Midbrain (tissue), 1 donor: Measurements from ENCODE around the gene EHMT1.

Experiments
- DNase-seq: peaks from one replicate; lab custom pipeline; 2025; lab: John Stamatoyannopoulos, UW

EHMT1 gene

DNA sequence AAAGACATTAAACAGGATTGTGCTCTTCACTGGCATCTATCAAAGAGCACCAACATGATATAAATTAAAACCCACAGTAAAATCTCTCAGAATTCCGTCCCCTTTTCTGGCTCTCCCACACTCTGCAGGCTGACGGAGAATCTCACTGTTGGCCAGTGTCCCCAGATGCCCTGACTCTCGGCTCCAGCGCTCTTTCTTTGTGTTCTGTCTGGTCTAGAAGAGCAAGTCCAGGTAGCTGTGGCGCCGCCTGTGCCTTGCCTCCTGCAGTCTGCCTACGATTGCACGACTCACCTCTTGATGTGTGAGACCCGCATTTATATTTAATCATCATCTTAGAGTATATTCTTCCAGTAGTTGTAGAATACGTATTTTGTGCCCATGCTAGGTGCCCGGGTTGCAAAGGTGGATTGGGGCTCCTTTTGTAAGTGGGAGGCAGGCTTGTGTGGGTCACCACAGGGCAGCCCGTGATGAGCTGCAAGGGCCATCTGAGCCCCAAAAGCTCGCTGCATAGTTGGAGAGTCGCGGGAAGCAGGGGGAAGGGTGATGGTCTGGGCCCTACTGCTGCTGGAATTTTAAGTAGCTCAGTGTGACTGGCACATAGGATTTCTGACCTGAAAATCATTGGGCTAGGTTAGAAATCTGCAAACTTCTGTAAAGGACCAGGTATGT lies 55.6 kb downstream of the EHMT1 start:
- DNase-seq: no peak

DNA sequence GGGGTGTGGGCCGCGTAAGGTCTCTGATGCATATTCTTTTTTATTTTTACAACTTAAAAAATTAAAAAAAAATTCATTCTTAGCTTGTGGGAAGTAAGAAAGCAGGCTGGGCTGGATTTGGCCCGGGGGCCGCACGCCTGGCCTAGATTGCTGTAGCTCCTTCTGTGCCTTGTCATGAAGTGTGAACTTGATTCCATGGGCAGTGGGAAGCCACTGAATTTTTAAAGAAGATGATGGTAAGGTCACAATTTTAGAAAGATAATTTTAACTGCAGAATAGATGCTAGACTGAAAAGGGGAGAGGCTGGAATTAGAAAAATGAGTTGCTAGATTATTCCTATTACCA lies 56.1 kb downstream of the EHMT1 start:
- DNase-seq: no peak

GRCh38 chr9:137676998-137677397 lies 58.2 kb downstream of the EHMT1 start:
- DNase-seq: no peak

- no peak for DNase-seq
These were observed 59.4 kb downstream of the EHMT1 start for GRCh38 chr9:137678202-137678601.

GRCh38 chr9:137679249-137679648 lies 60.4 kb downstream of the EHMT1 start:
- no peak for DNase-seq

DNA sequence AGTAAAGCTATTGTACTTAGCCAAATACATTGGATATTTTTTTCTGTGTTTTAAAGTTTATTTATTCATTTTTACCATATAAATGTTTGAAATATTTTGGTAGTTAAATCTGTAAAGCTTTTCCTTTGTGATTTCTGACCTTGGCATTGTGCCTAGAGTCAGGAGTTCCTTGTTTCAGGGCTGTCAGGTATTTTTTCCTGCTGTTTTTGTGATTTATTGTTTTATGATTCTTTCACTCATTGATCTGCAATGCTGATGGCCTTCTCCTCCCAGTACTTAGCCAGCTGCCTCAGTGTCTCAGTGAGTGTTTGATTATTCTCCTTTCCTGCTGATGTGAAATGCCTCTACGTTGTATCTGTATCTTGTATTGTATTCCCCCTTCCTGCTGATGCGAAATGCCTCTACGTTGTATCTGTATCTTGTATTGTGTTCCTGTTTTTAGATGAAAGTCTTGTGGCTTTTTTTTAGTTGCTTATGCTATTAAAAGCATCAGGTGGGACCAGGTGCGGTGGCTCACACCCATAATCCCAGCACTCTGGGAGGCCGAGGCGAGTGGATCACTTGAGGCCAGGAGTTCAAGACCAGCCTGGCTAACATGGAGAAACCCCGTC lies 61.0 kb downstream of the EHMT1 start:
- no peak for DNase-seq

DNA sequence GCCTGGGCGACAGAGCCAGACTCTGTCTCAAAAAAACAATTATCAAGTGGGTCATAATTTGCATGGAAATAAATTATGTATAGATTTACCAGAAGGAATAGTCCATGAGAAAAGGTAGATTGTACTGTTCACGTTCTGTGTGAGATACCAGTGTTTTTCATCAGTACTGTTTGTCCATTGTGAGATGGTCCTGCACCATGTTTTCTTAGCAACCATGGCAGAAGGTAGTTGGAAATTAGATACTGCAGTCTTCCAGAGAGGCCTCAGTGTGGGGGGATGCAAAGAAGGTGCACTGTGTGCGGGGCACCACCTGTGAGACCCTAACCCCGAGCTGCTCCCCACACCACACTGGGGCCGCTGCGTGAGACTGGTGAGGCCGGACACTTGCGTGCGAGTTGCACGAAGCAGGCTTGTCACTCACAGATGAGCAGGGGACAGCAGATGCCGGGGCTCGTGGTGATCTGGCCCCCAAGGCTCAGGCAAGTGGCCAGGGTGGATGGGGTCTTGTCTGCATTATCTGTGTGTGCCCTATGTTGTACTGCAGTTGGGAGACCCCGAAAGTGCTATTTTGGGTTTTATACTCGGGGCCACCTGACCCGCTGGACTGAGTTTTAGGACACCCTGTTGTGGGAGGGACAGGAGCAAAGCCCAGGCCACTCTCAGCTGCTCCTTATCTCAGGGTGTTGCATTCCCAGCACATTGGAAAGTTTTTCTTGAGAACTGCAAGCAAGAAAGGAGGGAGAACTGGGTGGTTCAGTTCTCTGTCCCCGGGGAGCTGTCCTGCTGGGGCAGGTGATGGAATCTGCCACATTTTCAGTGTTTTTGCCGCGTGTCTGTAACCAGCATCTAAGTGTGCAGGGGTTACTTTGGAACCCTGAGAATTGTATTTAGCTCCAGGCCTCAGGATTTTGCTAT lies 61.9 kb downstream of the EHMT1 start:
- DNase-seq: no peak

GRCh38 chr9:137682428-137683105 lies 63.8 kb downstream of the EHMT1 start:
- no peak for DNase-seq

GRCh38 chr9:137683262-137683864 lies 64.6 kb downstream of the EHMT1 start:
- DNase-seq: no peak

GRCh38 chr9:137685035-137685740 lies 66.4 kb downstream of the EHMT1 start:
- DNase-seq: no peak

GRCh38 chr9:137685741-137686420 lies 67.1 kb downstream of the EHMT1 start:
- DNase-seq: no peak

DNA sequence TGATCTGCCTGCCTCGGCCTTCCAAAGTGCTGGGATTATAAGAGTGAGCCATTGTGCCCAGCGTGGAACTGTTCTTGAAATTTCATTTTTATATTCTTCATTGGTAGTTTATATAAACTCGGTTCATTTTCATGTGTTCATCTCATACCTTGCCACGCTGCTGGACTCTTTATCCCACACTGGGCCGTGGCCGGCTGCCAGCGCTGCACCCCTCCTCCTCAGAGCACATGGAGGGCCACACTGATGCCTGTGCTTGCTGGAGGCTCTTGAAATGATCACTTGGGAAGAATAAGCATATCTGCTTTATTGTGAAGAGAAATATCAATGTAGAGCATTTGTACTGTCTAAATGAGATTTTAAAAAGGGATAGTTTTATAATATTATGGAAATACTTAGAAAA lies 69.5 kb downstream of the EHMT1 start:
- DNase-seq: no peak

DNA sequence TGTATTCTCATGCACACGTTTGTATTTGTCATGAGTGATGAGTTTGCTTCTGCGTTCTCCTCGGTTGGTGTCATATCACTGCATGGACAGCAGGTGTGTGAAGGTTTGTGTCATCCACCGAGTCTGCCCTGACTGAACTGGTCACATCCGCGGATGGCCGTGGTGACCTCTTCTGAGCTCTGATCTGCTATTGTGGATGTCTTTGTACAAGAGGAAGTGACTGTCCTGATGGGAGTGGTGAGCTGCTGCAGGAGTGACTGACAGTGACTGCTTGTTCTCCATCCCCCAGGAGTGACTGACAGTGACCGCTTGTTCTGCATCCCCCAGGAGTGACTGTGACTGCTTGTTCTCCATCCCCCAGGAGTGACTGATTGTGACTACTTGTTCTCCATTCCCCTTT lies 69.9 kb downstream of the EHMT1 start:
- no peak for DNase-seq

GRCh38 chr9:137689745-137690529 lies 71.1 kb downstream of the EHMT1 start:
- no peak for DNase-seq

DNA sequence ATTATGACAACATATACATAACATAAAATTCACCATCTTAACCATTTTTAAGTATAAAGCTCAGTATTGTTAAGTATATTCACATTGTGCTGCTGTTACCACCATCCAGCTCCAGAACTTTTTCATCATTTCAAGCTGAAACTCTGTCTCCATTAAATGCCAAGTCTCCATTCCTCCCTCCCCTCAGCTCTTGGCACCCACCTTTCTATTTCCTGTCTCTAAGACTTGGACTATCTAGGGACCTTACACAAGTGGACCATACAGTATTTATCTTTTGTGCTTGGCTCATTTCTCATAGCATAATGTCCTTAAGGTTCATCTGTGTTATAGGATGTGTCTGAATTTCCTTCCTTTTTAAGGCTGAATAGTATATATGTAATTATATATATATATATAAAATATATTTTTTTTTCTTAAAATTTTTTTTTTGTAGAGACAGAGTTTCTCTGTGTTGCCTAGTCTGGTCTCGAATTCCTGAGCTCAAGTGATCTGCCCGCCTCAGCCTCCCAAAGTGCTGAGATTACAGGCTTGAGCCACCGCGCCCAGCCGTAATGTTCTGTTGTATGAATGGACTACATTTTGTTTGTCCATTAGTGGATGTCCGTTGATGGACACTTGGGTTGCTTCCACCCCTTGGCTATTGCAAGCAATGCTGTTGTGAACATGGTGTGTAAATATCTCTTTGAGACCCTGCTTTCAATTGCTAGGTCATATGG lies 72.3 kb downstream of the EHMT1 start:
- no peak for DNase-seq

DNA sequence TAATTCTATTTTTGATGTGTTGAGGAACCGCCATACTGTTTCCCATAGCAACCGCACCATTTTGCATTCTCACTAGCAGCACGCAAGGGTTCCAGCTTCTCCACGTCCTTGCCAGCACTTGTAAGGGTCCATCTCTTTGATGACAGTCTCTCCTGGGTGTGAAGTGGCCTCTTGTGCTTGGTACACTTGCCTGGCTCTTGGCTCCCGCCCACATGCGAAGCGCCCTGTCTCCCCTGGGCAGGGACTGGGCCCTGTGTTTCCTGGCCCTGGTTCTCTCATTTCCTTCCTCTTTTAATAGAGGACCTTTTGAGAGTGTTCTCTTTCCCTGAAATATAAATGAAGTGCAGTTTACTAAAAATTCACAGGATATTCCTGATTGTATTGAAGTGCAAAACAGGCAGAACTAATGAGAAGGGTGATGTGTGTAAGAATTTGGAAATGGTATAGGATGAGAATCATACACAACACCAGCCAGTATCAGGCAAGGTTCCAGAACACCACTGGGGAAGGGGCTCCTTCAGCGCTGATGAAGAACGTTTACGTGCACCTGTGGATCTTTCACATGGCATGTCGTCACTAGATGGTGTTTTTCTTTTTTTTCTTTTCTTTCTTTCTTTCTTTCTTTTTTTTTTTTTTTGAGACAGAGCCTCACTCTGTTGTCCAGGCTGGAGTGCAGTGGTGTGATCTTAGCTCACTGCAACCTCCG lies 73.0 kb downstream of the EHMT1 start:
- DNase-seq: no peak

GRCh38 chr9:137694236-137694959 lies 75.6 kb downstream of the EHMT1 start:
- no peak for DNase-seq
